ENCODE results near the gene PLET1.

- no peak for TF ChIP-seq PKNOX1 (IDR thresholded peaks at IDR 0.05)
- no peak for TF ChIP-seq ZNF561 (CRISPR knock-in tag; conservative IDR thresholded peaks at IDR 0.05)
These were observed 36.7 kb downstream of the PLET1 start for GRCh38 chr11:112223754-112224532.
